C4-2B (cell line): Measurements from ENCODE around the gene GSS.

Experiments
- CTCF ChIP-seq: fragments of 450-650 bp; conservative IDR thresholded peaks from 2 replicates; pipeline ENCODE4 v1.5.1; 2017; ENCODE audit warnings: mild to moderate bottlenecking
- ZFX ChIP-seq: fragments of 450-650 bp; IDR thresholded peaks from 2 replicates; pipeline ENCODE4 v1.6.1; 2017

- TF ChIP-seq CTCF, result no peak
- TF ChIP-seq ZFX, result no peak
Observed at GRCh38 chr20:34922654-34923381, 32.8 kb downstream of the GSS start.
